ENCODE data around the gene DIAPH1.

- TF ChIP-seq, protein P1, sequence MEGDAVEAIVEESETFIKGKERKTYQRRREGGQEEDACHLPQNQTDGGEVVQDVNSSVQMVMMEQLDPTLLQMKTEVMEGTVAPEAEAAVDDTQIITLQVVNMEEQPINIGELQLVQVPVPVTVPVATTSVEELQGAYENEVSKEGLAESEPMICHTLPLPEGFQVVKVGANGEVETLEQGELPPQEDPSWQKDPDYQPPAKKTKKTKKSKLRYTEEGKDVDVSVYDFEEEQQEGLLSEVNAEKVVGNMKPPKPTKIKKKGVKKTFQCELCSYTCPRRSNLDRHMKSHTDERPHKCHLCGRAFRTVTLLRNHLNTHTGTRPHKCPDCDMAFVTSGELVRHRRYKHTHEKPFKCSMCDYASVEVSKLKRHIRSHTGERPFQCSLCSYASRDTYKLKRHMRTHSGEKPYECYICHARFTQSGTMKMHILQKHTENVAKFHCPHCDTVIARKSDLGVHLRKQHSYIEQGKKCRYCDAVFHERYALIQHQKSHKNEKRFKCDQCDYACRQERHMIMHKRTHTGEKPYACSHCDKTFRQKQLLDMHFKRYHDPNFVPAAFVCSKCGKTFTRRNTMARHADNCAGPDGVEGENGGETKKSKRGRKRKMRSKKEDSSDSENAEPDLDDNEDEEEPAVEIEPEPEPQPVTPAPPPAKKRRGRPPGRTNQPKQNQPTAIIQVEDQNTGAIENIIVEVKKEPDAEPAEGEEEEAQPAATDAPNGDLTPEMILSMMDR (conservative IDR thresholded peaks at IDR 0.05; ENCODE audit: low read length), result no peak
- no peak for TF ChIP-seq EZH2phosphoT487 (IDR thresholded peaks at IDR 0.05; ENCODE audit: borderline replicate concordance)
These were observed 39.2 kb upstream of the DIAPH1 start for GRCh38 chr5:141657937-141658545.
